MM.1S (cell line): Measurements from ENCODE around the gene ARFGAP1.
A peak's percentile ranks its signal among the peaks of the same experiment; 100 is the strongest.

Experiments used
- DNase-seq: peaks from one replicate; pipeline ENCODE4 v3.0.0-alpha.2; 2015
- H2AFZ ChIP-seq: fragments of 300-600 bp; sonication (generic); 2 replicates; pipeline ENCODE4 v1.6.0; 2016; ENCODE audit warnings: antibody characterized with exemption, low read length
- H3F3A ChIP-seq: fragments of 300-600 bp; sonication (generic); 2 replicates; pipeline ENCODE4 v1.6.1; 2016; ENCODE audit warnings: mild to moderate bottlenecking, antibody characterized with exemption, low read length, moderate library complexity, mixed read lengths; ENCODE audit not compliant: insufficient read depth
- H3K27ac ChIP-seq: fragments of 300-600 bp; sonication (generic); 2 replicates; pipeline ENCODE4 v1.5.1; 2016; ENCODE audit warnings: mild to moderate bottlenecking, low read length
- H3K27me3 ChIP-seq: fragments of 300-600 bp; sonication (generic); replicated peaks from 2 replicates; pipeline ENCODE4 v1.6.0; 2016; ENCODE audit warnings: low read length; ENCODE audit not compliant: insufficient read depth
- H3K36me3 ChIP-seq: fragments of 300-600 bp; sonication (generic); replicated peaks from 2 replicates; pipeline ENCODE4 v1.6.1; 2016; ENCODE audit warnings: mild to moderate bottlenecking, low read length, mixed read lengths; ENCODE audit not compliant: insufficient read depth
- H3K4me1 ChIP-seq: fragments of 300-600 bp; sonication (generic); 2 replicates; pipeline ENCODE4 v1.6.1; 2016; ENCODE audit warnings: low read length, mixed read lengths
- H3K4me2 ChIP-seq: fragments of 300-600 bp; sonication (generic); 2 replicates; pipeline ENCODE4 v1.6.0; 2016; ENCODE audit warnings: low read depth, low read length
- H3K4me3 ChIP-seq: fragments of 300-600 bp; sonication (generic); 2 replicates; pipeline ENCODE4 v1.5.1; 2016; ENCODE audit warnings: low read length, mixed read lengths
- H3K79me2 ChIP-seq: fragments of 300-600 bp; sonication (generic); 2 replicates; pipeline ENCODE4 v1.6.1; 2016; ENCODE audit warnings: mixed run types, low read length, mixed read lengths
- H3K9ac ChIP-seq: fragments of 300-600 bp; sonication (generic); 2 replicates; pipeline ENCODE4 v1.6.1; 2016; ENCODE audit warnings: low read length, mixed read lengths
- H3K9me2 ChIP-seq: fragments of 300-600 bp; sonication (generic); replicated peaks from 2 replicates; pipeline ENCODE4 v1.6.1; 2016; ENCODE audit warnings: mild to moderate bottlenecking, low read length, mixed read lengths; ENCODE audit not compliant: insufficient read depth
- H3K9me3 ChIP-seq: fragments of 300-600 bp; sonication (generic); replicated peaks from 2 replicates; pipeline ENCODE4 v1.6.1; 2016; ENCODE audit warnings: mild to moderate bottlenecking, low read length, mixed read lengths; ENCODE audit not compliant: insufficient read depth
- H4K20me1 ChIP-seq: fragments of 300-600 bp; sonication (generic); 2 replicates; pipeline ENCODE4 v1.6.1; 2016; ENCODE audit warnings: mild to moderate bottlenecking, low read length, moderate library complexity, mixed read lengths; ENCODE audit not compliant: insufficient read depth
- CTCF ChIP-seq: fragments of 300-600 bp; sonication (generic); IDR thresholded peaks from 2 replicates; pipeline ENCODE4 v1.5.1; 2016; ENCODE audit warnings: antibody characterized with exemption, low read length, mixed read lengths
- EZH2 ChIP-seq: fragments of 300-600 bp; sonication (generic); optimal IDR thresholded peaks from 2 replicates; pipeline ENCODE3; 2017; ENCODE audit warnings: low read depth, mild to moderate bottlenecking, antibody characterized with exemption, low read length, mixed read lengths
- EZH2phosphoT487 ChIP-seq: fragments of 300-600 bp; sonication (generic); IDR thresholded peaks from 2 replicates; pipeline ENCODE4 v1.6.1; 2018; ENCODE audit warnings: antibody characterized with exemption, low read length

ARFGAP1 gene

GRCh38 chr20:63227260-63227659, 45.4 kb upstream of the ARFGAP1 start:
- Histone ChIP-seq H3K36me3 (no peaks in the 10 kb centered on the region), H3K27me3 (peaks cover 93% of the 10 kb centered on the region), H3K4me1 (no peaks in the 10 kb centered on the region), H3K4me2 (no peak overlapping the region), H3K9me3 (no peaks in the 10 kb centered on the region), H3K4me3 (no peak overlapping the region), H3K27ac (no peak overlapping the region), H3F3A (no peaks in the 10 kb centered on the region), H4K20me1 (no peaks in the 10 kb centered on the region), H2AFZ (no peak overlapping the region), H3K9ac (no peak overlapping the region), H3K9me2 (no peaks in the 10 kb centered on the region), H3K79me2 (no peaks in the 10 kb centered on the region)
- TF ChIP-seq EZH2phosphoT487 (no peak), EZH2 (no peak), CTCF (no peak)
- no peak for DNase-seq

GRCh38 chr20:63228806-63229205, 43.8 kb upstream of the ARFGAP1 start:
- Histone ChIP-seq H3K4me3 (no peak overlapping the region), H3K9me2 (no peaks in the 10 kb centered on the region), H3K9ac (no peak overlapping the region), H3K36me3 (no peaks in the 10 kb centered on the region), H2AFZ (no peak overlapping the region), H3F3A (no peaks in the 10 kb centered on the region), H3K4me1 (no peaks in the 10 kb centered on the region), H3K9me3 (no peaks in the 10 kb centered on the region), H4K20me1 (no peaks in the 10 kb centered on the region), H3K27me3 (peaks cover 93% of the 10 kb centered on the region), H3K79me2 (no peaks in the 10 kb centered on the region), H3K4me2 (no peak overlapping the region), H3K27ac (no peak overlapping the region)
- DNase-seq, result no peak
- TF ChIP-seq EZH2phosphoT487 (no peak), EZH2 (no peak), CTCF (no peak)

- H3K4me2 ChIP-seq, result no peak overlapping the region
- no peaks in the 10 kb centered on the region for H3K79me2 ChIP-seq
- H3K4me1 ChIP-seq, result no peaks in the 10 kb centered on the region
- H3K4me3 ChIP-seq, result no peak overlapping the region
- H3K36me3 ChIP-seq, result no peaks in the 10 kb centered on the region
- H2AFZ ChIP-seq, result no peak overlapping the region
- peaks cover 96% of the 10 kb centered on the region for H3K27me3 ChIP-seq
- peak; percentile 24 for DNase-seq
- H4K20me1 ChIP-seq, result no peaks in the 10 kb centered on the region
- no peak overlapping the region for H3K27ac ChIP-seq
- H3K9me2 ChIP-seq, result no peaks in the 10 kb centered on the region
- no peaks in the 10 kb centered on the region for H3F3A ChIP-seq
- H3K9ac ChIP-seq, result no peak overlapping the region
- H3K9me3 ChIP-seq, result no peaks in the 10 kb centered on the region
- TF ChIP-seq CTCF, result peak; percentile 38
- TF ChIP-seq EZH2, result no peak
Observed at GRCh38 chr20:63230800-63231268, 41.8 kb upstream of the ARFGAP1 start.
